HepG2 (cell line): Measurements from ENCODE around the gene DAG1. TPM values are rescaled to one million over a fixed set of nuclear protein-coding genes. Genes with fewer than 3 reads are reported as not detected.

Experiments
- BORCS8-MEF2B ChIP-seq: sonication (generic); formaldehyde crosslinking; IDR thresholded peaks from 2 replicates; pipeline ENCODE4 v1.8.0; 2022; ENCODE audit warnings: mild to moderate bottlenecking, missing genetic modification reagents
- CBX2 ChIP-seq, 2 experiments: fragments of 200-600 bp in 1 of 2; sonication (generic); formaldehyde crosslinking in 1 of 2; IDR thresholded peaks; 2 replicates each; pipeline versions ENCODE4 v1.7.0 to v1.8.1; 2018 to 2022; ENCODE audit warnings: low read depth in 2 of 2, low read length in 1 of 2, mild to moderate bottlenecking in 1 of 2, missing genetic modification reagents in 1 of 2
- KLF16 ChIP-seq, 2 experiments: sonication (generic) in 1 of 2; formaldehyde crosslinking in 1 of 2; IDR thresholded peaks; 2 replicates each; pipeline versions ENCODE4 v1.6.1 to v1.8.0; 2016 to 2023; ENCODE audit warnings: missing genetic modification reagents in 2 of 2, missing compliant biosample characterization in 1 of 2
- MAFK ChIP-seq, 2 experiments: IDR thresholded peaks in 1 of 2; conservative IDR thresholded peaks in 1 of 2; 2 replicates each; pipeline ENCODE4 v1.6.1; 2011; ENCODE audit warnings: improper control_type of control experiment in 2 of 2, low read length in 2 of 2
- MEIS1 ChIP-seq: sonication (generic); formaldehyde crosslinking; IDR thresholded peaks from 2 replicates; pipeline ENCODE4 v1.9.0; 2021; ENCODE audit warnings: mild to moderate bottlenecking, missing genetic modification reagents, moderate library complexity, borderline replicate concordance
- MTF1 ChIP-seq: sonication (generic); formaldehyde crosslinking; IDR thresholded peaks from 2 replicates; pipeline ENCODE4 v1.5.0; 2020; ENCODE audit warnings: missing genetic modification reagents
- NFE2L1 ChIP-seq: sonication (generic); formaldehyde crosslinking; IDR thresholded peaks from 2 replicates; pipeline ENCODE4 v1.4.0; 2020; ENCODE audit warnings: missing genetic modification reagents, mild to moderate bottlenecking, borderline replicate concordance
- NONO ChIP-seq, 2 experiments: fragments of 450-650 bp in 1 of 2; sonication (generic) in 1 of 2; formaldehyde crosslinking in 1 of 2; IDR thresholded peaks in 1 of 2; conservative IDR thresholded peaks in 1 of 2; 2 replicates each; pipeline versions ENCODE4 v1.6.1 to v1.8.0; 2017 to 2022; ENCODE audit warnings: mild to moderate bottlenecking in 1 of 2, missing genetic modification reagents in 1 of 2, moderate library complexity in 1 of 2
- PCBP2 ChIP-seq: fragments of 200-400 bp; formaldehyde crosslinking; optimal IDR thresholded peaks from 2 replicates; pipeline ENCODE3; 2018; ENCODE audit warnings: low read length, low read depth; ENCODE audit not compliant: poor library complexity, severe bottlenecking
- SRSF9 ChIP-seq: fragments of 200-400 bp; formaldehyde crosslinking; IDR thresholded peaks from 2 replicates; pipeline ENCODE4 v1.6.1; 2018; ENCODE audit warnings: borderline replicate concordance, mild to moderate bottlenecking, low read depth, low read length; ENCODE audit not compliant: insufficient read depth, poor library complexity, severe bottlenecking
- YEATS4 ChIP-seq: sonication (generic); formaldehyde crosslinking; IDR thresholded peaks from 2 replicates; pipeline ENCODE4 v1.4.0; 2020; ENCODE audit warnings: missing genetic modification reagents, borderline replicate concordance
- ZC3H4 ChIP-seq: sonication (generic); formaldehyde crosslinking; IDR thresholded peaks from 2 replicates; pipeline ENCODE4 v1.4.0; 2020; ENCODE audit warnings: missing genetic modification reagents, borderline replicate concordance
- ZNF484 ChIP-seq: sonication (generic); formaldehyde crosslinking; IDR thresholded peaks from 2 replicates; pipeline ENCODE4 v1.5.1; 2020; ENCODE audit warnings: mild to moderate bottlenecking, low read depth, missing genetic modification reagents, borderline replicate concordance
- ZNF546 ChIP-seq: sonication (generic); formaldehyde crosslinking; conservative IDR thresholded peaks from 2 replicates; pipeline ENCODE4 v1.8.1; 2023; ENCODE audit warnings: mild to moderate bottlenecking, missing genetic modification reagents
- ZNF556 ChIP-seq: sonication (generic); formaldehyde crosslinking; IDR thresholded peaks from 2 replicates; pipeline ENCODE4 v1.4.0; 2020; ENCODE audit warnings: mild to moderate bottlenecking, missing genetic modification reagents, borderline replicate concordance
- ZNF570 ChIP-seq: sonication (generic); formaldehyde crosslinking; IDR thresholded peaks from 2 replicates; pipeline ENCODE4 v1.4.0; 2020; ENCODE audit warnings: mild to moderate bottlenecking, missing genetic modification reagents, borderline replicate concordance
- ZNF703 ChIP-seq: sonication (generic); formaldehyde crosslinking; IDR thresholded peaks from 2 replicates; pipeline ENCODE4 v1.5.1; 2020; ENCODE audit warnings: missing genetic modification reagents, mild to moderate bottlenecking, moderate library complexity, borderline replicate concordance
- ZNF773 ChIP-seq: sonication (generic); formaldehyde crosslinking; IDR thresholded peaks from 2 replicates; pipeline ENCODE4 v1.4.0; 2020; ENCODE audit warnings: missing genetic modification reagents, borderline replicate concordance
- polyA plus RNA-seq, 8 experiments: library from polyadenylated mRNA; depleted of rRNA in 3 of 8; stranded (reverse) in 7 of 8; unstranded in 1 of 8; fragments of >200 nt; fragmentation: Illumina TruSeq in 4 of 8; extraction: Trizol in 4 of 8; gene quantifications; 2 replicates each; pipeline versions ENCODE4 v1.2.1 to v1.2.3, GENCODE V29; 2011 to 2016; ENCODE audit warnings: low read depth in 4 of 8, missing spikeins in 1 of 8, mixed read lengths in 1 of 8; ENCODE audit not compliant: insufficient read depth in 1 of 8
- total RNA-seq, 5 experiments: library from RNA; depleted of rRNA; stranded (reverse); fragments of >200 nt; fragmentation: Illumina TruSeq; extraction: Trizol; gene quantifications; 2 replicates each; pipeline ENCODE4 v1.2.3, GENCODE V29; 2016; ENCODE audit warnings: low read depth in 1 of 5
- TF ChIP-seq, protein P1 (sequence below): sonication (generic); formaldehyde crosslinking; IDR thresholded peaks from 2 replicates; pipeline ENCODE4 v1.4.0; 2020; ENCODE audit warnings: missing genetic modification reagents
- TF ChIP-seq, protein P2 (sequence below): sonication (generic); formaldehyde crosslinking; conservative IDR thresholded peaks from 2 replicates; pipeline ENCODE4 v1.8.1; 2023; ENCODE audit warnings: missing genetic modification reagents

DAG1 gene
- total and polyA plus RNA-seq, 2 of the 13 experiments (the other 11 are each of a cell fraction or from before 2014, with no cell fraction given) = 47.3 to 50.4 TPM

DNA sequence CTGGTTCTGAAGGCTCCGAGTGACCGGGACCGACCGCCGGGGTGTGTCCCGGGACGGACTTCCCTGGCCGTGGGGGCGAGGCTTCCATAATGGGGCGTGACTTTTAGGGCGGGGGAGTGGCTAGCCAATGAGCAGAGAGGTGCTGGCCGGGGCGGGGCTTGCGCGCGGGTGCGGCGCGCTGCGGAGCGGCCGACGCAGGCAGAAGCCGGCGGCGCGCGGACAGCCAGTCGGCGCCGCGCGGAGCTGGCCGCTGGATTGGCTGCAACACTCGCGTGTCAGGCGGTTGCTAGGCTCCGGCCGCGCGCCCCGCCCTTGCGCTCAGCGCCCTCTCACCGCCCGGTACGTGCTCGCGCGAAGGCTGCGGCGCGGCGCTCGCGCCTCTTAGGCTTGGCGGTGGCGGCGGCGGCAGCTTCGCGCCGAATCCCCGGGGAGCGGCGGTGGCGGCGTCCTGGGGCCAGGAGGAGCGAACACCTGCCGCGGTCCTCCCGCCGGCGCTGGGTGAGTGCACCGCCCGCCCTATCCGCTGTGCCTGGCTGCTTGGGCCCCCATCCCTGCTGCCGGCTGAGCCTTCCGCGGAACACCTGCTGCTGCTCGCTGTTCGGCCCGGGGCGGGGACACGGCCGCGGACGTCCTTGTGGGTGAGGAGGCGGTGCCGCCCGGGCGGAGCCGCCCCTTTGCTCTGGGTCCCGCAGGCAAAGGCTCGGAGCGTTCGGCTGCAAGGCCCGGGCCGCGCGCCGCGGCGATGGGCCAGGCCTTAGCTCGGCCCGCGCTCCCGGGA, at the start of gene DAG1 (continued):
- TF ChIP-seq, protein P1, sequence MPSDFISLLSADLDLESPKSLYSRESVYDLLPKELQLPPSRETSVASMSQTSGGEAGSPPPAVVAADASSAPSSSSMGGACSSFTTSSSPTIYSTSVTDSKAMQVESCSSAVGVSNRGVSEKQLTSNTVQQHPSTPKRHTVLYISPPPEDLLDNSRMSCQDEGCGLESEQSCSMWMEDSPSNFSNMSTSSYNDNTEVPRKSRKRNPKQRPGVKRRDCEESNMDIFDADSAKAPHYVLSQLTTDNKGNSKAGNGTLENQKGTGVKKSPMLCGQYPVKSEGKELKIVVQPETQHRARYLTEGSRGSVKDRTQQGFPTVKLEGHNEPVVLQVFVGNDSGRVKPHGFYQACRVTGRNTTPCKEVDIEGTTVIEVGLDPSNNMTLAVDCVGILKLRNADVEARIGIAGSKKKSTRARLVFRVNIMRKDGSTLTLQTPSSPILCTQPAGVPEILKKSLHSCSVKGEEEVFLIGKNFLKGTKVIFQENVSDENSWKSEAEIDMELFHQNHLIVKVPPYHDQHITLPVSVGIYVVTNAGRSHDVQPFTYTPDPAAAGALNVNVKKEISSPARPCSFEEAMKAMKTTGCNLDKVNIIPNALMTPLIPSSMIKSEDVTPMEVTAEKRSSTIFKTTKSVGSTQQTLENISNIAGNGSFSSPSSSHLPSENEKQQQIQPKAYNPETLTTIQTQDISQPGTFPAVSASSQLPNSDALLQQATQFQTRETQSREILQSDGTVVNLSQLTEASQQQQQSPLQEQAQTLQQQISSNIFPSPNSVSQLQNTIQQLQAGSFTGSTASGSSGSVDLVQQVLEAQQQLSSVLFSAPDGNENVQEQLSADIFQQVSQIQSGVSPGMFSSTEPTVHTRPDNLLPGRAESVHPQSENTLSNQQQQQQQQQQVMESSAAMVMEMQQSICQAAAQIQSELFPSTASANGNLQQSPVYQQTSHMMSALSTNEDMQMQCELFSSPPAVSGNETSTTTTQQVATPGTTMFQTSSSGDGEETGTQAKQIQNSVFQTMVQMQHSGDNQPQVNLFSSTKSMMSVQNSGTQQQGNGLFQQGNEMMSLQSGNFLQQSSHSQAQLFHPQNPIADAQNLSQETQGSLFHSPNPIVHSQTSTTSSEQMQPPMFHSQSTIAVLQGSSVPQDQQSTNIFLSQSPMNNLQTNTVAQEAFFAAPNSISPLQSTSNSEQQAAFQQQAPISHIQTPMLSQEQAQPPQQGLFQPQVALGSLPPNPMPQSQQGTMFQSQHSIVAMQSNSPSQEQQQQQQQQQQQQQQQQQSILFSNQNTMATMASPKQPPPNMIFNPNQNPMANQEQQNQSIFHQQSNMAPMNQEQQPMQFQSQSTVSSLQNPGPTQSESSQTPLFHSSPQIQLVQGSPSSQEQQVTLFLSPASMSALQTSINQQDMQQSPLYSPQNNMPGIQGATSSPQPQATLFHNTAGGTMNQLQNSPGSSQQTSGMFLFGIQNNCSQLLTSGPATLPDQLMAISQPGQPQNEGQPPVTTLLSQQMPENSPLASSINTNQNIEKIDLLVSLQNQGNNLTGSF (CRISPR knock-in tag) = no peak
- no peak for TF ChIP-seq ZNF703 (CRISPR knock-in tag)
- no peak for TF ChIP-seq MAFK (conservative IDR thresholded peaks at IDR 0.05 in 1 of 2, IDR thresholded peaks at IDR 0.05 in 1 of 2; ENCODE audit: low read length in 2 of 2)
- TF ChIP-seq ZNF556 = 0 out of 2 replicates have a peak, but pooled peaks have one; percentile 34
- no peak for TF ChIP-seq ZC3H4
- TF ChIP-seq, protein P2, sequence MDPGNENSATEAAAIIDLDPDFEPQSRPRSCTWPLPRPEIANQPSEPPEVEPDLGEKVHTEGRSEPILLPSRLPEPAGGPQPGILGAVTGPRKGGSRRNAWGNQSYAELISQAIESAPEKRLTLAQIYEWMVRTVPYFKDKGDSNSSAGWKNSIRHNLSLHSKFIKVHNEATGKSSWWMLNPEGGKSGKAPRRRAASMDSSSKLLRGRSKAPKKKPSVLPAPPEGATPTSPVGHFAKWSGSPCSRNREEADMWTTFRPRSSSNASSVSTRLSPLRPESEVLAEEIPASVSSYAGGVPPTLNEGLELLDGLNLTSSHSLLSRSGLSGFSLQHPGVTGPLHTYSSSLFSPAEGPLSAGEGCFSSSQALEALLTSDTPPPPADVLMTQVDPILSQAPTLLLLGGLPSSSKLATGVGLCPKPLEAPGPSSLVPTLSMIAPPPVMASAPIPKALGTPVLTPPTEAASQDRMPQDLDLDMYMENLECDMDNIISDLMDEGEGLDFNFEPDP (CRISPR knock-in tag) = peak; percentile 9; the same call in 1 of the 2 replicates
- TF ChIP-seq SRSF9 = no peak
- peak in 1 of 2 experiments; percentile 38; a peak in 1 of 4 replicates for TF ChIP-seq KLF16 (CRISPR knock-in tag; IDR thresholded peaks at IDR 0.05)
- TF ChIP-seq BORCS8-MEF2B (CRISPR knock-in tag) = 0 out of 2 replicates have a peak, but pooled peaks have one; percentile 72
- TF ChIP-seq MEIS1 (CRISPR knock-in tag) = no peak
- no peak for TF ChIP-seq CBX2 (IDR thresholded peaks at IDR 0.05; ENCODE audit: low read depth, low read length)
- no peak for TF ChIP-seq CBX2 (CRISPR knock-in tag; IDR thresholded peaks at IDR 0.05; ENCODE audit: low read depth)
- TF ChIP-seq PCBP2 = no peak
- no peak for TF ChIP-seq NONO (IDR thresholded peaks at IDR 0.05)
- TF ChIP-seq NONO (CRISPR knock-in tag; conservative IDR thresholded peaks at IDR 0.05) = peak; percentile 69; the same call in 1 of the 2 replicates
- TF ChIP-seq ZNF484 (CRISPR knock-in tag) = no peak
- TF ChIP-seq ZNF570 (CRISPR knock-in tag) = no peak
- TF ChIP-seq ZNF773 (CRISPR knock-in tag) = no peak
- TF ChIP-seq YEATS4 (CRISPR knock-in tag) = peak; percentile 45; the same call in 1 of the 2 replicates
- TF ChIP-seq ZNF546 (CRISPR knock-in tag) = peak; percentile 98
- no peak for TF ChIP-seq MTF1
- no peak; the same call in 1 of the 2 replicates for TF ChIP-seq NFE2L1
